A673 (cell line): ENCODE results near the gene CRY2.

Experiments
- CTCF ChIP-seq: fragments of 300-800, 200-600 bp; sonication (generic); conservative IDR thresholded peaks from 2 replicates; pipeline ENCODE4 v1.5.1; 2017; ENCODE audit warnings: low read depth, mild to moderate bottlenecking, antibody characterized with exemption, low read length, moderate library complexity, mixed read lengths
- EZH2 ChIP-seq: fragments of 200-600 bp; sonication (generic); IDR thresholded peaks from 2 replicates; pipeline ENCODE4 v1.6.1; 2017; ENCODE audit warnings: borderline replicate concordance, low read depth, mild to moderate bottlenecking, mixed read lengths, antibody characterized with exemption, low read length; ENCODE audit not compliant: poor library complexity, severe bottlenecking

GRCh38 chr11:45879803-45880686 lies 32.8 kb downstream of the CRY2 start:
- TF ChIP-seq CTCF (no peak), EZH2 (no peak)
